ENCODE measurements around the gene NOL12. TPM values are rescaled to one million over a fixed set of nuclear protein-coding genes. Genes with fewer than 3 reads are reported as not detected.

Gene NOL12
- total RNA-seq, 1 experiment from 2014 or later, result 32.9 TPM

GRCh38 chr22:37672206-37672919 lies 13.8 kb upstream of the NOL12 start:
- H3K4me1 ChIP-seq (ENCODE audit: insufficient read depth, low read length), result peaks cover 4% of the 10 kb centered on the region; the same call in 1 of the 2 replicates
- H3F3A ChIP-seq (ENCODE audit: low read length, unreplicated experiment), result no peaks in the 10 kb centered on the region
- H3K79me2 ChIP-seq (ENCODE audit: low read length), result peaks cover 18% of the 10 kb centered on the region
- no peak overlapping the region for H2AFZ ChIP-seq (ENCODE audit: low read length)
- H3K9ac ChIP-seq (ENCODE audit: low read length), result no peak overlapping the region
- ChIA-PET CTCF (no interaction called here), POLR2A (ENCODE audit: unreplicated experiment) (no interaction called here)
- TF ChIP-seq EZH2phosphoT487 (IDR thresholded peaks at IDR 0.05; ENCODE audit: borderline replicate concordance, low read length), result no peak
- TF ChIP-seq, protein P1, sequence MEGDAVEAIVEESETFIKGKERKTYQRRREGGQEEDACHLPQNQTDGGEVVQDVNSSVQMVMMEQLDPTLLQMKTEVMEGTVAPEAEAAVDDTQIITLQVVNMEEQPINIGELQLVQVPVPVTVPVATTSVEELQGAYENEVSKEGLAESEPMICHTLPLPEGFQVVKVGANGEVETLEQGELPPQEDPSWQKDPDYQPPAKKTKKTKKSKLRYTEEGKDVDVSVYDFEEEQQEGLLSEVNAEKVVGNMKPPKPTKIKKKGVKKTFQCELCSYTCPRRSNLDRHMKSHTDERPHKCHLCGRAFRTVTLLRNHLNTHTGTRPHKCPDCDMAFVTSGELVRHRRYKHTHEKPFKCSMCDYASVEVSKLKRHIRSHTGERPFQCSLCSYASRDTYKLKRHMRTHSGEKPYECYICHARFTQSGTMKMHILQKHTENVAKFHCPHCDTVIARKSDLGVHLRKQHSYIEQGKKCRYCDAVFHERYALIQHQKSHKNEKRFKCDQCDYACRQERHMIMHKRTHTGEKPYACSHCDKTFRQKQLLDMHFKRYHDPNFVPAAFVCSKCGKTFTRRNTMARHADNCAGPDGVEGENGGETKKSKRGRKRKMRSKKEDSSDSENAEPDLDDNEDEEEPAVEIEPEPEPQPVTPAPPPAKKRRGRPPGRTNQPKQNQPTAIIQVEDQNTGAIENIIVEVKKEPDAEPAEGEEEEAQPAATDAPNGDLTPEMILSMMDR (conservative IDR thresholded peaks at IDR 0.05; ENCODE audit: low read depth, low read length), result no peak
- no peak for TF ChIP-seq EZH2 (IDR thresholded peaks at IDR 0.05; ENCODE audit: low read length, unreplicated experiment)
- intact Hi-C loops (cut with micrococcal nuclease), result no loop called here
- no peaks in the 10 kb centered on the region for H3K36me3 ChIP-seq (ENCODE audit: low read depth, low read length)
- no TSS peak for BruUV-seq (replicated peaks)
- no peak overlapping the region for H3K27ac ChIP-seq (ENCODE audit: low read length)
- no peak overlapping the region for H3K4me2 ChIP-seq (ENCODE audit: low read length)
- H4K20me1 ChIP-seq (ENCODE audit: low read length), result no peaks in the 10 kb centered on the region
- H3K9me3 ChIP-seq (ENCODE audit: low read length), result no peaks in the 10 kb centered on the region
- H3K4me3 ChIP-seq (ENCODE audit: low read length), result no peak overlapping the region
- ATAC-seq (no peak), DNase-seq (no peak)
- no peaks in the 10 kb centered on the region for H3K27me3 ChIP-seq (ENCODE audit: low read length)
- no peaks in the 10 kb centered on the region for H3K9me2 ChIP-seq (replicated peaks; ENCODE audit: low read length)

DNA sequence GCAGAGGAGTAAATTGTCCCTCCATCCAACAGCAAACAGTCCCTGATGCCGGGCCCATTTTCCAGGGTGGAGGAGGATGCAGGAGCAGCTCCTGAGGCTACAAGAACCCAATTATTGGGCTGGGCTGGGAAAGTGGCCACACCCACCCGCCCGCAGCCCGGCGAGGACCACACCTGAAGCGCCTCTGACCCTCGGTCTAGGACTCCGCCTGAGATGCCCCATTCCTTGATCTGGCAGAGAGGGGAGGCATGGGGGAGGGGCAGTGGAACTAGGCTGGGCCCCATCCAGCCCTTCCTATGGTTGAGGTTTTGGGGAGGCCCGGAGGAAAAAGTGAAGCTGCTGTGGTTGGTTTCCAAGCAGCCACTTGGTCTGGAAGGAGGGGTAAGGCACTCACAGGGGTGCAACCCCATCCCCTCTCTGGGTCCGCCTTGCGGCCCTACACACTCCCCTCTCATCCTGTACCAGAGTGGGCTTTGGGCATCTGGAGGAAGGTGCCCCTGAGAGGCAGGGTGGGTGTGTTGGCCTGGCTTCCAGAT lies 13.2 kb upstream of the NOL12 start:
- H3K9ac ChIP-seq (ENCODE audit: low read length), result no peak overlapping the region
- peaks cover 2% of the 10 kb centered on the region; the same call in 1 of the 2 replicates for H4K20me1 ChIP-seq (ENCODE audit: low read length)
- BruUV-seq (replicated peaks), result no TSS peak
- intact Hi-C loops (cut with micrococcal nuclease), result no loop called here
- H3F3A ChIP-seq (ENCODE audit: low read length, unreplicated experiment), result peaks cover 2% of the 10 kb centered on the region
- no peak overlapping the region for H3K27ac ChIP-seq (ENCODE audit: low read length)
- H3K79me2 ChIP-seq (ENCODE audit: low read length), result peaks cover 22% of the 10 kb centered on the region
- peaks cover 7% of the 10 kb centered on the region for H3K4me1 ChIP-seq (ENCODE audit: insufficient read depth, low read length)
- DNase-seq, result no peak
- no peak for TF ChIP-seq EZH2 (IDR thresholded peaks at IDR 0.05; ENCODE audit: low read length, unreplicated experiment)
- no peak for TF ChIP-seq EZH2phosphoT487 (IDR thresholded peaks at IDR 0.05; ENCODE audit: borderline replicate concordance, low read length)
- TF ChIP-seq, protein P1 (conservative IDR thresholded peaks at IDR 0.05; ENCODE audit: low read depth, low read length), result no peak
- ChIA-PET CTCF (no interaction called here), POLR2A (ENCODE audit: unreplicated experiment) (no interaction called here)
- H3K27me3 ChIP-seq (ENCODE audit: low read length), result no peaks in the 10 kb centered on the region
- ATAC-seq, result no peak
- no peak overlapping the region for H3K4me2 ChIP-seq (ENCODE audit: low read length)
- H3K4me3 ChIP-seq (ENCODE audit: low read length), result no peak overlapping the region
- no peaks in the 10 kb centered on the region for H3K9me3 ChIP-seq (ENCODE audit: low read length)
- peaks cover 2% of the 10 kb centered on the region; the same call in 1 of the 2 replicates for H3K36me3 ChIP-seq (ENCODE audit: low read depth, low read length)
- no peak overlapping the region for H2AFZ ChIP-seq (ENCODE audit: low read length)
- H3K9me2 ChIP-seq (replicated peaks; ENCODE audit: low read length), result no peaks in the 10 kb centered on the region

DNA sequence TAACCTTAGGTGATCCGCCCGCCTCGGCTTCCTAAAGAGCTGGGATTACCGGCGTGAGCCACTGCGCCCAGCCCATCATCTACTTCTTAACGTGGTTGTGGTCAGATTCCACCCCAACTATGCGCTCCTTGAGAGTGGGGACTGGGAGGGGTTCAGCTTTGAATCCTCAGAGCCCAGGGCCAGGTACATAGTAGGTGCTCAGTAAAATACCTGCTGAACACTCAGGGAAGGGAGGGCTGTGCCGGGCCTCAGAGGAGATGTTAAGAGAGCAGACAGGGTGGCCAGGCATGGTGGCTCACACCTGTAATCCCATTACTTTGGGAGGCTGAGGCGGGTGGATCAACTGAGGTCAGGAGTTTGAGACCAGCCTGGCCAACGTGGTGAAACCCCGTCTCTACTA lies 11.9 kb upstream of the NOL12 start:
- Histone ChIP-seq H3K9ac (ENCODE audit: low read length) (no peak overlapping the region), H3K36me3 (ENCODE audit: low read depth, low read length) (peaks cover 5% of the 10 kb centered on the region; the same call in 1 of the 2 replicates), H4K20me1 (ENCODE audit: low read length) (peaks cover 6% of the 10 kb centered on the region; the same call in 1 of the 2 replicates), H3K27ac (ENCODE audit: low read length) (peak overlapping the region; percentile 93; the same call in 1 of the 2 replicates), H2AFZ (ENCODE audit: low read length) (no peak overlapping the region), H3F3A (ENCODE audit: low read length, unreplicated experiment) (peaks cover 3% of the 10 kb centered on the region), H3K27me3 (ENCODE audit: low read length) (no peaks in the 10 kb centered on the region), H3K79me2 (ENCODE audit: low read length) (peaks cover 25% of the 10 kb centered on the region), H3K4me3 (ENCODE audit: low read length) (no peak overlapping the region), H3K9me2 (replicated peaks; ENCODE audit: low read length) (no peaks in the 10 kb centered on the region), H3K9me3 (ENCODE audit: low read length) (no peaks in the 10 kb centered on the region), H3K4me1 (ENCODE audit: insufficient read depth, low read length) (peaks cover 11% of the 10 kb centered on the region), H3K4me2 (ENCODE audit: low read length) (no peak overlapping the region)
- POLR2A ChIA-PET (ENCODE audit: unreplicated experiment), result no interaction called here
- no TSS peak for BruUV-seq (replicated peaks)
- ATAC-seq, result no peak
- CTCF ChIA-PET, result interaction anchor here (1.0 kb wide), 1 partner anchor 13 kb away, joined by 3 read pairs; no protein-coding TSS in a partner anchor
- TF ChIP-seq EZH2 (IDR thresholded peaks at IDR 0.05; ENCODE audit: low read length, unreplicated experiment) (no peak), EZH2phosphoT487 (IDR thresholded peaks at IDR 0.05; ENCODE audit: borderline replicate concordance, low read length) (no peak)
- TF ChIP-seq, protein P1 (conservative IDR thresholded peaks at IDR 0.05; ENCODE audit: low read depth, low read length), result no peak
- DNase-seq, result no peak
- intact Hi-C loops (cut with micrococcal nuclease), result loop anchor here (2.0 kb wide), 1 partner anchor 13 kb away; no protein-coding TSS in a partner anchor

Measured in PC-3 (cell line).